HG03139 (cell line): ENCODE data around the gene HMGCS2.
"Not testable (repeated sequence)": the region's sequence is repeated elsewhere in the genome, so short reads cannot be mapped to it uniquely, and the experiment has no call there.

Experiments used
- ATAC-seq: cut with Tn5 transposase; IDR thresholded peaks from one replicate; pipeline ENCODE4 v1.9.1; 2021; ENCODE audit not compliant: unreplicated experiment

Gene HMGCS2

GRCh38 chr1:119790451-119791198 is 21.9 kb upstream of the HMGCS2 start:
- no peak for ATAC-seq

- no peak for ATAC-seq
Observed at GRCh38 chr1:119787776-119788175, 19.1 kb upstream of the HMGCS2 start.

DNA sequence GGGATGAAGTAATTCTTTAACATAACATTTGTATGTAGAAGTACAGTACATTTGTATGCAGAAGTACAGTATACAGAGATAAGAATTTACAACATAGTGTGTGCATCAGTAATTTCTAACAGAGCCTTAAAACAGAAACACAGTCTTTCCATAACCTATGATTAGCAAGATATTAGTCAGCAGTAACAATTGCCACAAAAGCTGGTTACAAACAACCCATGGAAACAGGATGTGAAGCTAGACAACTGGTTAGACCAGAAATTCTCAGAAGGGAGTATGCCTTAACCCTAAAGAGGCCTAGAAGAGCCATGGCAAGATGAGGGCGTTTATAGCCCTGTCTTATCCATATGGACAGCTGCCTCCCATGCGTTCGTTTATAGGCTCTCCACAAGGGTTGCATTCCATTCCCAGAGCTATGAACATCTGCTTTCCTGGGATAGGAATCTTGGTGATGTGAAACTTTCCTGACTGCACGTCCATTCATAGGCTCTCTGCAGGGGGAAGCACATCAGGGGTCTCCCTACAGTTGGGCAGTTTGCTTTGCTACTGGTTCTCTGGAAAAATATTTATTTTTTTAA is 17.9 kb upstream of the HMGCS2 start:
- not testable (repeated sequence) for ATAC-seq

DNA sequence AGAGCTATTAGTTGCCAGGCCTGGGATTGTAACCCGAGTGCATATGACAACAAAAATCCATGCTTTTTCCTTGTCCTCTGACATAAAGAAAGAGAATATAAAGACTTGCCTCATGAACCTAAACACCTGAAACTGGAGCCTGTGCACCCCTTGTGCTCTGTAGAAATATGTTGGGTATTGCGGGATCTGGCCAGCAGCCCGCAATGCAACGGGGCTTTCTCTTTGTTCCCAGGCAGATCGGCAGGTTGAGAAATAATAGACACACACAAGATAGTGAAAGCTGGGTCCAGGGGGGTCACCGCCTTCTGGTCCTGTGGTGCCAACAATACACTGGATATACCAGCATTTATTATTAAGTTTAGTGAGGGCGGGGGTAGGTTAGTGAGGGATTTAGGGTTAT is 17.3 kb upstream of the HMGCS2 start:
- ATAC-seq, result not testable (repeated sequence)

GRCh38 chr1:119784191-119784781 is 15.6 kb upstream of the HMGCS2 start:
- ATAC-seq, result no peak

- ATAC-seq, result no peak
Observed at GRCh38 chr1:119783354-119784185, 14.9 kb upstream of the HMGCS2 start.

DNA sequence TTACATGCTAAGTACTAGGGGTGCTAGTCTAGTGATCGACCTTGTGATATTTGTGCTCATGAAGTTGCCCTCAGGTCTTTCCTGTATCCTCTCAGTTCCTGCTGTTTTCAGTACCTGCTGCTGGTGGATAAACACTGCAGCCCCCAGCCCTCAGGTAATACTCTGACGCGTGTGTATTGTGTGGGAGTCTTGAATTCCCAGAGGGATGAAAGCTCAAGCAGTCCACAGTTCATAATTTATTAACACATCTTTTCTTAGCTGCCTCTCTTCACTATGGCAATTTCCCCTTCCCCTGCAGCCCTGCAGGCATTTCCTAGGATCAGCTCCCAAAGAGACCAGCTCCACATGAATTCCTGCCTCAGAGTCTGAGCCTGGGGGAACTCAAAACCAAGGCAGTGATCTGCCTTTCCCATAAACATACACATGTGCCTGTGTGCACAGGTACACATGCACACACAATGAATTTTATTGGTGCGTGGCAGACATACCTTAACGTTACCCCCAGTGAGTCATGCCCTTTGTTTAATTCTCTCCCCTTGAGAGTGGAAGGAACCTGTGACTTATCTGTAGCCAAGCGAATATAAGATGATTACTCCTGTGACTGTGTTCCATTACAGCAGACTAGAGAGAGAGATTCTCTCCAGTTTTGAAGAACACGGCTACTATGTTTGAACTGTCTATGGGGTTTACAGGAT is 14.1 kb upstream of the HMGCS2 start:
- ATAC-seq, result no peak

- no peak for ATAC-seq
Observed at GRCh38 chr1:119781434-119782210, 12.9 kb upstream of the HMGCS2 start.

- ATAC-seq, result no peak
Observed at GRCh38 chr1:119779869-119780356, 11.2 kb upstream of the HMGCS2 start.

- no peak for ATAC-seq
Observed at GRCh38 chr1:119778886-119779560, 10.3 kb upstream of the HMGCS2 start.

- no peak for ATAC-seq
Observed at GRCh38 chr1:119778359-119778758, 9.7 kb upstream of the HMGCS2 start.

DNA sequence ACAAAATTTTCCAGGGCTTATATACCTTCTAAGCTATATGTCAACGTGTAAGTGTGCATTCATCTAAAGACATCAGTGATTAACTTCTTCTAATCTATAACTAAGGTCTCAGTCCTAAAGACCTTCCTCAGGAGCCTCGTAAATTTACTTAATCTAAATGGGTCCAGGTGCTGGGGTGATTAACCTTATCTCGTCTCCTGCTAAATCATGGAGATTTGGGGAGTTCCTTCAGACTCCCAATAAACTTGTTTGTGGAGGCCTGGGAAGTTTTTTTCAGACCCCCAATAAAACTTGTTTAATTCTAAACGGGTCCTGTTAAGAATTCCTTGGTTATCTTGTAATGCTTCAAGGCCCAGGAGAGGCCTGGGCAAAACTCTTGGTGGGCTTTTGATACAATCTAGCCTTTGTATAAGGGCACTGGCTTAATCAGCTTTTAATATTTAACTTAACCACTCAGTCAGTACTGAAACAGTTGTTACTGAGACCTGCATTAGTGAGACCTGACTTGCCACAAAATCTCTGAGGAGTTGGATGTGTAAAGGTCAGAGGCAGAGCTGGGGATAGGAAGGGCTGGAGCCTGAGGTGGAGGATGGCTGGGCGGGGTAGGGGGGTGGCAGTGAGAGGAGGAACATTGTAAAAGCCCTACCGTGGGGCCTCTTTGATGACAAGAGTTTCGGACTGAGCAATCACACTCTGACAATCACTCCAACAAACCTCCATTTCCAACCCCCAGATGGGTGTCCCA is 6.2 kb upstream of the HMGCS2 start:
- no peak for ATAC-seq

DNA sequence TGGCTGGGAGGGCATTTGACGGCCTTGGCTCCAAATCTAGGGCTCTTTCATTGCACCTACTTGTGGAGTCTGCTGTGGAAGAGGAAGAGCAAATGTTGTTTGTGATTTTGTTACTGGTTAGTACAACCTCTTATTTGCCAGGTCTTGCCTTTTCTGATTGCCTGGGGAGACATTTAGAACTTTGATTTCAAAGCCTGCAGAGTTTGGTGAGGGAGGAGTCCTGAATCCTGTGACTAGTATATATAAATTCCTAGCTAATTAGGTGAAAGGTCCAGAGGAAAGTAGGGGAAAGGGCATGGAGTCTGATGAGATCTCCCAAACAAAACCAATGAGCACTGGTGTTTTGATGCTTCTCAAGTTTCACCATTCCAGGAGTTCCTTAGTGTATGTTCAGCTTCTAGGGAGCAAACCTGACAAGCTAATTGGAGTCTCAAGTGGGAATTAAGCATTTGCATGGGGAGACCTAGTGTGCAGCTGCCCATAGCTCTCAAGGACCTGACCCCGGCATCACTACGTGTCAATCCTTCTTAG is 5.1 kb upstream of the HMGCS2 start:
- no peak for ATAC-seq

DNA sequence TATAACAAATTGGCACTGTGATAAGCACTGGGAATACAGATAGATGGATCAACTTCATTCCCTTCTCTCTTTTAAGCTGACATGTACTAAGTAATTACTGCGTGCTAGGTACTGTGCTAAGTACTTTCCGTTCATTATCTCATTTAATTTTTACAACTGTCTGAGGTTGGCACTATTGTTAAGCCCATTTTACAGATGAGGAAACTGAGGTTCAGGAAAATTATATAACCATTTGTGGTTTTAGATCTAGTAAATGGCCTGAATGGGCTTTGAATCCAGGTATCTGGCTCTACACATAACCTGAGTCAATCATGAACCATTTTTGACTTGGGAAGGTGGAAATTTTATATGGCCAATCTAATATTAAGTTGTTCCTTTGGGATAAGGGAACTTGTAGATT is 3.6 kb upstream of the HMGCS2 start:
- ATAC-seq, result no peak

DNA sequence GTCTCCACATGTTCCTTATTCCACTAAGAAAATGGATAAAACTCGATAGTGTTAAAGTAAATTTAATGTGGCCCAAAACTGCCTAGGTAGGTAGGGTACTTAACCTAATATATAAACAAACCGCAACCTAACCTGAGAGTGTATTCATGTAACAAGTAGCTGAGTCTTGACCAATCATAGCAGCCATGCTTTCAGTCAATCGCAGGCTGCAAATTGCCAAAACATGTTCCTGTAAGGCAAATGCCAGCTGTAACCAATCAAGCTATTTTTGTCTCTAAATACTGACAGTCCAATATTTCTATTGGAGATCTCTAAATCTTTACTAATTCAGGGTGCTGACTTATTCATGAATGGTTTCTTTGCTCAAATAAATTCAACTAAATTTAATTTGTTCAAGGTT is 3.1 kb upstream of the HMGCS2 start:
- no peak for ATAC-seq

DNA sequence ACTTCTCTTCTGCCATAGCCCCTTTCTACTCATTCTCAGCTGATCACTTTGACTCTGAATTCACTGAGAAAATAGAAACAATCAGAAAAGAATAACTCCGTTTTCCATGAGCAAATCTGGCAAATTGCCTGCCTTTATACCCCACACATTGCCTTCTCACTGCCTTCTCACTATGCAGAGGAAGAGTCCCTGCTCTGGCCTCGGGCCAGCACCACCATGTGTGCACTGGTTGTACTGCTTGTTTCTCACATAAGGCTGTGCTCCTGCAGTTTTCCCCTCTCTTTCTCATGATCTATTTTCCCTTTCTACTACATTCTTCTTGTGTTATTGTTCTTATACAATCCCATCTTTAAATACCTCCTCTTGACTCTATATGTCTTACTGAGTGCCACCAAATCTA is 2.3 kb upstream of the HMGCS2 start:
- no peak for ATAC-seq

DNA sequence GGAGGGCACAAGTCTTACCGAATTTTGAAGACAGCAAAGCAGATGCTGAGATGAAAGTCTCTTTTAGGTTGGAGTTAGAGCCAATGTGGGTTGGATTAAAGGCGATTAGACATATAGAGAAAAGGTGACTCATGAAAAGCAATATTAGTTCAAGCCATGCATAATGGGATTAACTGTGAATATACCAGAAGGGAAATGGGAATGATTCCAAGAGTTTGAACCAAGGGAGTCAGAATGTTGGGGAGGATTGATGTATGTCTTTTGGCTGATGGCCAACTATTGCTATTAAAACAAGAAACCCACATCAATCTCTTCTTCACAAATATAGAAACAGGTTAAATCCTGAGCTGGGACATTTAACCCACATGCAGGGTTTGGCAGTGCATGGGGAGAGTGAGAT is 1.2 kb downstream of the HMGCS2 start:
- ATAC-seq, result no peak

DNA sequence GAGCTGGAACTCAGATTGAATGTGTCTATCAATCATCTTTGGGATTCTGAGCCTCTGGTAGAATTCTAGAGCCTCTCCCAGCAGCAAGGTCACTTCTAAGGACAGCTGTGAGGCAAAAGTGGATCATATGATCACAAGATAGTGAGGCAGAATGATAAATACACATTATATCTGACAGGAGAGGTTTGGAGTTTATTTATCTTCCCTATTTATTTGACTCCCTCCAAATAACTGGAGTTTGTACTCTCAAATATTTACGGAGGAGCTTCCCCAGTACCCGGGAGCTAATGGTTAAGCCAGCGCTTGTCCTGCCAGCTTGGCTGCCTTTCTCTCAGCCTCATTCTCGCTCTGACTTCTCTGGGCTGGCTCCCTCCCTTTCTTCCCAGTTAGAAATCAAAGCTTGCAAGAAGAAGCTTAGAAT is 2.3 kb downstream of the HMGCS2 start:
- ATAC-seq, result no peak

DNA sequence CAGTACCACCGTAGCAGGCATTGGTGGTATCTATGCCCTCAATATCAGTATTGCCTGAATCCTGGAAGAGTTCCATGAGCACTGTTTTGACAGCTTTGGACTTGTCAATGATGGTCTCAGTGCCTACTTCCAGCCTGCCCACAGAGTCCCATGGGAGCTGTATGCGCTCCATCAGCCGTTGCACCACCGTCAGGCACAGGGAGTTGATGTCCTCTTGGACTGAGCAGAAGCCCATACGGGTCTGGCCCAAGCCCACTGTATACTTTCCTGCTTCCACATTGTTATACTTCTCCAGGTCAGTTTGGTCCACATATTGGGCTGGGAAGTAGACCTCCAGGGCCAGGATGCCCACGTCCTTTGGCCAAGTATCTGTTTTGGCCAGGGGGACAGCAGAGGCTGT is 4.5 kb downstream of the HMGCS2 start:
- ATAC-seq, result no peak
